SK-N-SH treated with all-trans-retinoic acid at 6 μM for 48 hours (cell line): ENCODE data around the gene C13orf42.
"Not testable (repeated sequence)": the region's sequence is repeated elsewhere in the genome, so short reads cannot be mapped to it uniquely, and the experiment has no call there.

Experiments
- ATAC-seq: fragments of 200-7000 bp; cut with Tn5 transposase; 3 replicates; pipeline ENCODE4 v1.9.1; 2020; ENCODE audit warnings: mild to moderate bottlenecking, moderate library complexity
- ARNTL ChIP-seq: fragments of 450-650 bp; formaldehyde crosslinking; IDR thresholded peaks from 2 replicates; pipeline ENCODE4 v1.5.0; 2020; ENCODE audit warnings: low read depth, mild to moderate bottlenecking, moderate library complexity, borderline replicate concordance
- BACH2 ChIP-seq: fragments of 250-450 bp; sonication (Bioruptor Pico); IDR thresholded peaks from 2 replicates; pipeline ENCODE4 v1.9.0; 2021; ENCODE audit warnings: mild to moderate bottlenecking, borderline replicate concordance
- CSDC2 ChIP-seq: fragments of 250-450 bp; sonication (Bioruptor Pico); IDR thresholded peaks from 2 replicates; pipeline ENCODE4 v1.5.0; 2020; ENCODE audit warnings: mild to moderate bottlenecking, moderate library complexity
- ESRRG ChIP-seq: fragments of 250-450 bp; sonication (Bioruptor Pico); IDR thresholded peaks from 2 replicates; pipeline ENCODE4 v1.6.1; 2021; ENCODE audit warnings: mild to moderate bottlenecking
- GLIS3 ChIP-seq: fragments of 250-450 bp; sonication (Bioruptor Pico); IDR thresholded peaks from 2 replicates; pipeline ENCODE4 v1.5.0; 2020; ENCODE audit warnings: mild to moderate bottlenecking, moderate library complexity
- OSR1 ChIP-seq: fragments of 250-450 bp; sonication (Bioruptor Pico); IDR thresholded peaks from 2 replicates; pipeline ENCODE4 v1.8.0; 2022; ENCODE audit warnings: moderate library complexity, mild to moderate bottlenecking, inconsistent platforms
- POU6F1 ChIP-seq: fragments of 250-450 bp; sonication (Bioruptor Pico); IDR thresholded peaks from 2 replicates; pipeline ENCODE4 v1.8.0; 2021; ENCODE audit warnings: low read depth, mild to moderate bottlenecking, moderate library complexity, borderline replicate concordance
- PPARA ChIP-seq: fragments of 250-450 bp; sonication (Bioruptor Pico); IDR thresholded peaks from 2 replicates; pipeline ENCODE4 v1.5.0; 2020; ENCODE audit warnings: mild to moderate bottlenecking, borderline replicate concordance
- RARB ChIP-seq: fragments of 250-450 bp; sonication (Bioruptor Pico); IDR thresholded peaks from 2 replicates; pipeline ENCODE4 v1.8.0; 2021; ENCODE audit warnings: mild to moderate bottlenecking, moderate library complexity
- SNAI2 ChIP-seq: fragments of 250-450 bp; sonication (Bioruptor Pico); IDR thresholded peaks from 2 replicates; pipeline ENCODE4 v1.5.0; 2020; ENCODE audit warnings: mild to moderate bottlenecking, moderate library complexity
- TCF4 ChIP-seq: fragments of 250-450 bp; sonication (Bioruptor Pico); IDR thresholded peaks from 2 replicates; pipeline ENCODE4 v1.8.0; 2021; ENCODE audit warnings: mild to moderate bottlenecking, moderate library complexity, borderline replicate concordance
- TOX ChIP-seq: fragments of 250-450 bp; sonication (Bioruptor Pico); IDR thresholded peaks from 2 replicates; pipeline ENCODE4 v1.8.0; 2021; ENCODE audit warnings: mild to moderate bottlenecking, moderate library complexity, borderline replicate concordance
- ZC3H10 ChIP-seq: fragments of 250-450 bp; sonication (Bioruptor Pico); IDR thresholded peaks from 2 replicates; pipeline ENCODE4 v1.5.1; 2021; ENCODE audit warnings: mild to moderate bottlenecking, moderate library complexity
- ZFP3 ChIP-seq: fragments of 250-450 bp; sonication (Bioruptor Pico); IDR thresholded peaks from 2 replicates; pipeline ENCODE4 v1.5.0; 2020; ENCODE audit warnings: mild to moderate bottlenecking, moderate library complexity
- ZNF565 ChIP-seq: fragments of 450-650 bp; formaldehyde crosslinking; conservative IDR thresholded peaks from 2 replicates; pipeline ENCODE4 v1.5.0; 2020; ENCODE audit warnings: low read depth, mild to moderate bottlenecking, moderate library complexity
- ZNF70 ChIP-seq: fragments of 450-650 bp; formaldehyde crosslinking; IDR thresholded peaks from 2 replicates; pipeline ENCODE4 v1.5.0; 2020; ENCODE audit warnings: mild to moderate bottlenecking, moderate library complexity
- ZNF8 ChIP-seq: fragments of 450-650 bp; formaldehyde crosslinking; IDR thresholded peaks from 2 replicates; pipeline ENCODE4 v1.5.0; 2020; ENCODE audit warnings: mild to moderate bottlenecking, moderate library complexity
- TF ChIP-seq, protein P1 (sequence below): fragments of 250-450 bp; sonication (Bioruptor Pico); IDR thresholded peaks from 2 replicates; pipeline ENCODE4 v1.5.1; 2020; ENCODE audit warnings: low read depth, mild to moderate bottlenecking, moderate library complexity

C13orf42 gene

GRCh38 chr13:51096131-51096530 lies 14.9 kb downstream of the C13orf42 start:
- TF ChIP-seq ZC3H10 (CRISPR knock-in tag) (no peak), SNAI2 (CRISPR knock-in tag) (no peak), ESRRG (CRISPR knock-in tag) (no peak), BACH2 (CRISPR knock-in tag) (no peak), TCF4 (CRISPR knock-in tag) (no peak)

DNA sequence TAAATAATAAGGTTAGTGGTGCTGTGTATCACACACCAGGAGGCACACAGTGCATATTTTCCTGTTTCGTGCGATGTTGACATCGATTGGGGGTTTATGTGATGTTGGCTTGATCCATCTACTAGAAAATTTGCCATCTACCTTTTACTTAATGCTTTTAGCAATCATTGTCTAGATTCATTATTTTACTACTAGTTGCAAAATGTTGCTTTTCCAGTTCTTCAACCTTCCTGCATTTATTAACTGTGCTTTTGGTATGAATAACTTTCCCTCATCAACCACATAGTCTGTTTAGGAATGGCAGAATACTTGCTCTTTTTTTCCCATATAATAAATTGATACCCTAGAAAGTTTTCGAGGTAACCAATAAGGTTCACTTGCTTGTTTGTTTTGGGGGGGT lies 17.5 kb downstream of the C13orf42 start:
- no peak for ATAC-seq

More at GRCh38 chr13:51096131-51096530, 14.9 kb downstream of the C13orf42 start:
- no peak for ATAC-seq

GRCh38 chr13:51091839-51092238 lies 19.2 kb downstream of the C13orf42 start:
- TF ChIP-seq RARB (CRISPR knock-in tag) (no peak), ZNF70 (CRISPR knock-in tag) (no peak), ESRRG (CRISPR knock-in tag) (no peak), ZC3H10 (CRISPR knock-in tag) (no peak), GLIS3 (CRISPR knock-in tag) (no peak), POU6F1 (CRISPR knock-in tag) (no peak), TOX (CRISPR knock-in tag) (no peak), BACH2 (CRISPR knock-in tag) (no peak)
- no peak for ATAC-seq

More for the DNA sequence above, 17.5 kb downstream of the C13orf42 start:
- TF ChIP-seq CSDC2 = no peak

DNA sequence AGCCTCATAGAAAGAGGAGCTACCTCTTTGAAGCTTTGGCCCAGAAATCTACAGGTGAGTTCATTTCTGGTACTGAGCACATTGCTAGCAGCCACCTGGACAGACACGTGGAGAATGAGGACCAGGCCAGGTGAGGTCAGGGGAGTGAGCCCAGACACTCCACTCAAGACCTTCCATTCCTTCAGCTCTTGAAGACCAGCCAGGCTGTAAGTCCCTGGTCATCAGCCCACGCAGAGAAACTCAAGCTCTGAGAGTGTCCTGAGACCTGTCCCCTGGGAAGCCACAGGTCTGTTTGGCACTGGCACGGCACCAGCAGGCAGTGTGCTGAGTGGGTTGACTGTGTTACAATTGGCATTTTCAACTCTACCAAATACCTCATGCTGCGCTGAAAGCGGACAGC lies 27.4 kb downstream of the C13orf42 start:
- TF ChIP-seq TOX (CRISPR knock-in tag) = no peak
- ATAC-seq = no peak

DNA sequence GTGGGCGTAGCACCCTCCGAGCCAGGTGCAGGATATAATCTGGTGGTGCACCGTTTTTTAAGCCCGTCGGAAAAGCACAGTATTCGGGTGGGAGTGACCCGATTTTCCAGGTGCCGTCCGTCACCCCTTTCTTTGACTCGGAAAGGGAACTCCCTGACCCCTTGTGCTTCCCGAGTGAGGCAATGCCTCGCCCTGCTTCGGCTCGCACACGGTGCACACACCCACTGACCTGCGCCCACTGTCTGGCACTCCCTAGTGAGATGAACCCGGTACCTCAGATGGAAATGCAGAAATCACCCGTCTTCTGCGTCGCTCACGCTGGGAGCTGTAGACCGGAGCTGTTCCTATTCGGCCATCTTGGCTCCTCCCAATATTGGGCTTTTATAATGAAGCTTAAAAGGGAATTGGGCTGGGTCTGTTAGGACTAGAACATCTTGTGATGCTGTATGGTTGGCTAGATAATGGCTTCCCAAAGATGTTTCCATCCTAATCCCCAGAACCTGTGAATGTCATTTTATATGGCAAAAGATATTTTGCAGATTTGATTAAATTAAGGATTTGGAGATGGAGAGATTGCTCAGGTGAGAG lies 30.5 kb downstream of the C13orf42 start:
- not testable (repeated sequence) for ATAC-seq

GRCh38 chr13:51071493-51071892 lies 39.6 kb downstream of the C13orf42 start:
- TF ChIP-seq GLIS3 (CRISPR knock-in tag) (no peak), ESRRG (CRISPR knock-in tag) (no peak), OSR1 (CRISPR knock-in tag) (no peak), TOX (CRISPR knock-in tag) (no peak), SNAI2 (CRISPR knock-in tag) (no peak), POU6F1 (CRISPR knock-in tag) (no peak), ZNF565 (CRISPR knock-in tag) (no peak), ARNTL (CRISPR knock-in tag) (no peak), BACH2 (CRISPR knock-in tag) (no peak), RARB (CRISPR knock-in tag) (no peak), ZFP3 (CRISPR knock-in tag) (no peak), TCF4 (CRISPR knock-in tag) (no peak), ZNF8 (CRISPR knock-in tag) (no peak), PPARA (CRISPR knock-in tag) (no peak)
- TF ChIP-seq, protein P1, sequence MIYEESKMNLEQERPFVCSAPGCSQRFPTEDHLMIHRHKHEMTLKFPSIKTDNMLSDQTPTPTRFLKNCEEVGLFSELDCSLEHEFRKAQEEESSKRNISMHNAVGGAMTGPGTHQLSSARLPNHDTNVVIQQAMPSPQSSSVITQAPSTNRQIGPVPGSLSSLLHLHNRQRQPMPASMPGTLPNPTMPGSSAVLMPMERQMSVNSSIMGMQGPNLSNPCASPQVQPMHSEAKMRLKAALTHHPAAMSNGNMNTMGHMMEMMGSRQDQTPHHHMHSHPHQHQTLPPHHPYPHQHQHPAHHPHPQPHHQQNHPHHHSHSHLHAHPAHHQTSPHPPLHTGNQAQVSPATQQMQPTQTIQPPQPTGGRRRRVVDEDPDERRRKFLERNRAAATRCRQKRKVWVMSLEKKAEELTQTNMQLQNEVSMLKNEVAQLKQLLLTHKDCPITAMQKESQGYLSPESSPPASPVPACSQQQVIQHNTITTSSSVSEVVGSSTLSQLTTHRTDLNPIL (CRISPR knock-in tag) = no peak
- TF ChIP-seq, all 23 proteins: peak for 0

More at GRCh38 chr13:51071493-51071892, 39.6 kb downstream of the C13orf42 start:
- ATAC-seq = no peak
